SH-SY5Y (cell line): ENCODE results near the gene CFTR.

Experiments
- GATA2 ChIP-seq: IDR thresholded peaks from 2 replicates; pipeline ENCODE4 v1.6.1; 2011; ENCODE audit warnings: mild to moderate bottlenecking, low read depth, low read length
- GATA3 ChIP-seq: IDR thresholded peaks from 2 replicates; pipeline ENCODE4 v1.6.1; 2011; ENCODE audit warnings: low read depth, mild to moderate bottlenecking, low read length, moderate library complexity

DNA sequence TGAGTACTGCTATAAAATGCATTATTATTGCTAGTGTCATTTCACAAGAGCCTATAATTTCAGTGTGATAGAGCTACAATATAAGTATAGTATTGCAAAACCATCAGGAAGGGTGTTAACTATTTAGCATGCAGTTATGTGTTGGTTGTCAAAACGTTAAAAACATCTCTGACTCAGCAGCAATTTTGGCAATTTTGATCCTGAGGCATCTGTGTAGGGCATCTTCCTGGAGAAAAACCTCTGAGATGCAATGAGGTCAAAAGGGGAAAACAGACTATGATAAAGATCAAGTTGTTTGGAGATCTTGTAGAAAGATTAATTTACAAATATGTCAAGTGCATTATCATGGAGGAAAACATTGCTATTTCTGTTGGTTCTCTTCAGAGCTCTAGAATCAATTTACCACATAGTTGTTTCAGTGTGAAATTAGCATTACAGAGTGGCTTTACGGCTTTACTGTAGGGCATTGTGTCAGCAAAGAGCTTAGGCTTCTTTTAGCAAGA lies 5.3 kb downstream of the CFTR start:
- TF ChIP-seq GATA2, result no peak
- TF ChIP-seq GATA3, result no peak
